Measurements from ENCODE around the gene GREB1. TPM values are rescaled to one million over a fixed set of nuclear protein-coding genes. Genes with fewer than 3 reads are reported as not detected.
A peak's percentile ranks its signal among the peaks of the same experiment; 100 is the strongest.

Gene GREB1
- total RNA-seq, 1 donor from 2014 or later, result 143 TPM

DNA sequence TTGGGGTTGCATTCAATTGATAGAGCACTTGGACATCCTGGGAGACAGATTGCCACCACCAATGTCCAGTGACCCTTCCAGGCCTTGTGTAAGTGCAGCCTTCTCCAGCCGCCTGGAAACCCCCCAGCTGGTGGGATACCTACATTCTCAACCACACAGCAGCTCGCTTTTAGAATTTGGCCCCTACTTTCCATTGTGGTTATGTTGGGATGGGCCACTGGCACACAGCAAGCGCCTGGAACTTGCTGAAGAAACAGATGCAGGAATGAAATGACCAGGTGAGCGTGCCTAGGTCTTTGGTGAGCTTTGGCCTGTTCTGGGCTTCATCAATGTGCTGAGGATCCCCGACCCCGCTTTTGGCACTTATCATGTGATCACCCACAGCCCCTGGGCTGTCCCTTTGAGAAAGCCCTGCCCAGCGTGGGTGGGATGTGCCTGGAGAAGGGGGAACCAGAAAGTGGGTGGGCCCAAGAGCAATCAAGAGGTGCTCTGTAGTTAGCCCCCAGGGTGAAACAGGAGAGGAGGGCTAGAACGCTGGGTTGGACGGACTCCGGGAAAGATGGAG is 152.1 kb downstream of the GREB1 start:
- H3K27ac Mint-ChIP-seq (ENCODE audit: unreplicated experiment), result peak overlapping the region; percentile 9
- DNase-seq (ENCODE audit: low read depth, low spot score), result no peak
- no peaks in the 10 kb centered on the region for H3K36me3 Mint-ChIP-seq (ENCODE audit: low read depth)
- peaks cover 23% of the 10 kb centered on the region for H3K27me3 Mint-ChIP-seq (ENCODE audit: low read depth)
- H3K4me3 Mint-ChIP-seq, result no peak overlapping the region
- TF ChIP-seq, protein P1, sequence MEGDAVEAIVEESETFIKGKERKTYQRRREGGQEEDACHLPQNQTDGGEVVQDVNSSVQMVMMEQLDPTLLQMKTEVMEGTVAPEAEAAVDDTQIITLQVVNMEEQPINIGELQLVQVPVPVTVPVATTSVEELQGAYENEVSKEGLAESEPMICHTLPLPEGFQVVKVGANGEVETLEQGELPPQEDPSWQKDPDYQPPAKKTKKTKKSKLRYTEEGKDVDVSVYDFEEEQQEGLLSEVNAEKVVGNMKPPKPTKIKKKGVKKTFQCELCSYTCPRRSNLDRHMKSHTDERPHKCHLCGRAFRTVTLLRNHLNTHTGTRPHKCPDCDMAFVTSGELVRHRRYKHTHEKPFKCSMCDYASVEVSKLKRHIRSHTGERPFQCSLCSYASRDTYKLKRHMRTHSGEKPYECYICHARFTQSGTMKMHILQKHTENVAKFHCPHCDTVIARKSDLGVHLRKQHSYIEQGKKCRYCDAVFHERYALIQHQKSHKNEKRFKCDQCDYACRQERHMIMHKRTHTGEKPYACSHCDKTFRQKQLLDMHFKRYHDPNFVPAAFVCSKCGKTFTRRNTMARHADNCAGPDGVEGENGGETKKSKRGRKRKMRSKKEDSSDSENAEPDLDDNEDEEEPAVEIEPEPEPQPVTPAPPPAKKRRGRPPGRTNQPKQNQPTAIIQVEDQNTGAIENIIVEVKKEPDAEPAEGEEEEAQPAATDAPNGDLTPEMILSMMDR (conservative IDR thresholded peaks at IDR 0.05), result no peak
- H3K4me1 Mint-ChIP-seq, result peaks cover 27% of the 10 kb centered on the region
- H3K9me3 Mint-ChIP-seq, result no peaks in the 10 kb centered on the region

DNA sequence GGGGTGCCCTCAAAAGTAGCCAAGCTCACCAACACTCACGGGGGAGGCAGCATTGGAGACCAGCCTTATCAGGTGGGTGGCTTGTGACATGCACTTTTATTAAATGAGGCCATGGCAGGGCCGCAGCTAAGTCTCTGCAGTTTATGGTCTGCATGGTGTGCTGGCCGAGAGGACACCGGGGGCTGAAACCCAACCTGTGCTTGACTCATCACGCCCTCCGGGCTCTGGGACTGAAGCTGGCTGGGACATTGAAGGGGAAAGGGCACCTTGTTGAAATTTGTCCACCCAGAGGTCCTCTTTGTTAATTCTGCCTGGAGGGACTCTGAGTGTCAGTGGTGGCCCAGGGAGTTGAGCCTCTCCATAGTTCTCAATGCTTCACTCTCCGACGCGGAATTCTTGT is 153.9 kb downstream of the GREB1 start:
- H3K36me3 Mint-ChIP-seq (ENCODE audit: low read depth), result no peaks in the 10 kb centered on the region
- DNase-seq (ENCODE audit: low read depth, low spot score), result no peak
- TF ChIP-seq, protein P1 (conservative IDR thresholded peaks at IDR 0.05), result no peak
- H3K4me1 Mint-ChIP-seq, result peaks cover 15% of the 10 kb centered on the region
- H3K9me3 Mint-ChIP-seq, result no peaks in the 10 kb centered on the region
- no peak overlapping the region for H3K4me3 Mint-ChIP-seq
- peaks cover 23% of the 10 kb centered on the region for H3K27me3 Mint-ChIP-seq (ENCODE audit: low read depth)
- no peak overlapping the region for H3K27ac Mint-ChIP-seq (ENCODE audit: unreplicated experiment)

DNA sequence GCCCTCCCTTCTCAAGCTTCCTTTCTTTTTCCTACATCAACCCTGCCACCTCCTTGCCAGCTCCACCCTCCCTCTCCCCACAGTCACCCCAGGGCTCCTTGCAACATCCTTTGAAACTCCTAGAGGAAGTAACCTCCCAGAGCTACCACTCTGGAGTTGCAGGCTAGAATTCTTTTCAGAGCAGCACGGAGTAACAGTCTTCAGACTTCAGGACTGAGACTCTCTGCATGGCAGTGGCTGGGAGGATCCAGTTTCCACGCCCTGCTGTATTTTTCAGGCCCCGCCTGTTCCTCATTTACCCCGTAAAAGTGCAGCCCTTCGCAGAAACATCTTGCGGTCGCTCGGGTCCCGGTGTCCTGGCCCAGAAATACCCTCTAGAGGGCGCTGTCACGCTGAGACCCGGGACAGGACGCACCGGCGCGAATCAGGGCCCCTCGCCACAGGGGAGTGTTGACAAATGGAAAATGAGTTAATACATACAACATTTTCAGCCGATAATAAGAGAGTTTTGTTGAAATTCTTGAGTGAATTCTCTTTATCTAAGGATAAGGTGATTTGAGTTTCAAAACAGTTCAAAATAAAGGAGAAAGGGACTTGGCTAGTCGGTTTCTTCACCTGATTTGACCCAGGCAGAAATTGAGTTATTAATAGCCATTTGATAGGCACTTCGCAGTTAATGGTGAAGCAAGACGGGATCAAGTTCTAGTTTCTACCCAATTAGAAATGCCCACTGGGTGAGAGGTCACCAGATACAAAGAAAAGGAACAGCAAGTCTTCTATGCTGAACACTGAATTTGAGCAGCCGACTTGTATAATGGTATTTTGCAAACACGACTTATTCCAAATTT is 154.6 kb downstream of the GREB1 start:
- H3K27me3 Mint-ChIP-seq (ENCODE audit: low read depth), result peaks cover 19% of the 10 kb centered on the region
- peak; percentile 90 for DNase-seq (ENCODE audit: low read depth, low spot score)
- no peak overlapping the region for H3K27ac Mint-ChIP-seq (ENCODE audit: unreplicated experiment)
- no peaks in the 10 kb centered on the region for H3K36me3 Mint-ChIP-seq (ENCODE audit: low read depth)
- H3K4me3 Mint-ChIP-seq, result no peak overlapping the region
- peaks cover 19% of the 10 kb centered on the region for H3K4me1 Mint-ChIP-seq
- H3K9me3 Mint-ChIP-seq, result no peaks in the 10 kb centered on the region
- TF ChIP-seq, protein P1 (conservative IDR thresholded peaks at IDR 0.05), result peak; percentile 96

DNA sequence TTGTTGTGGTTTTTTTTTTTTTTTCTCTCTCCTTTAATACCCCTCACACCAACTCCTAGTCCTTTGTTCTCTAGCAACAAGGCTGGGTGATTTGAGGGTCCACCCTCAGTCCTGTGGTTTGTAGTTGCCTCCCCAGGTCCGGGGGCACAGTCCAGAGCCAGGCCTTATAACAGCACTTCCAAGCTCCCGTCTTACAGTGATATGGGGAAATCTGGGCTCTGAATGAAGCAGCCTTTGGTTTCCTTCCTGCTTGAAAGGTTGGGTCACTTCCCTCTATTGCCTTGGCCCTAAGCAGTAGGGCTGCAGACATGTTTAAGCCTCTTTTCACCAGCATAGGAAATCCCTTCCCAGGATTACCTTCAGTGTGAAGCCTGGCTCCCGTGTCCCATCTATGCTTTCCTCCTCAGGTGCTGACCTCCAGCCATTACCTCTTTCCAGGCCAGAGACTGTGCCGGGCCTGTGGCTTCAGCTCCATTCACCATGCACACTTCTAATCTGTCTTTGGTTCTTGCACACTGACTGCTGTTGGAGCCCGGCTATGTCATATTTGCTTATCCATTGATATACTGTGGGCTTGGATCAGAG is 157.3 kb downstream of the GREB1 start:
- TF ChIP-seq, protein P1 (conservative IDR thresholded peaks at IDR 0.05), result no peak
- no peak for DNase-seq (ENCODE audit: low read depth, low spot score)
- Mint-ChIP-seq H3K4me3 (no peak overlapping the region), H3K36me3 (ENCODE audit: low read depth) (no peaks in the 10 kb centered on the region), H3K27ac (ENCODE audit: unreplicated experiment) (no peak overlapping the region), H3K9me3 (no peaks in the 10 kb centered on the region), H3K4me1 (peaks cover 14% of the 10 kb centered on the region), H3K27me3 (ENCODE audit: low read depth) (peaks cover 8% of the 10 kb centered on the region)

Small RNA genes within 50 kb of the gene (microRNA-seq; reads per million reads assigned to microRNA genes)
- not detected for gene MIR4429

Other genes with a start within 250 kb of the GREB1 start
- 47.2 and 53.7 TPM in 2 replicates for gene ROCK2, start 189.4 kb upstream of the GREB1 start, total RNA-seq
- gene E2F6, start 67.9 kb upstream of the GREB1 start, total RNA-seq, result 28.5 and 28.9 TPM in 2 replicates
- not detected in 2 replicates for gene NTSR2, start 136.2 kb downstream of the GREB1 start, total RNA-seq
- 42.3 and 43.9 TPM in 2 replicates for gene LPIN1, start 212.6 kb downstream of the GREB1 start, total RNA-seq

All from neural crest cell (in vitro differentiated cells).